SU-DHL-6 (cell line): ENCODE results near the gene FUT4.

Experiments used
- EZH2phosphoT487 ChIP-seq: fragments of 200-600 bp; sonication (generic), shearing (Covaris generic); conservative IDR thresholded peaks from 2 replicates; pipeline ENCODE4 v1.6.1; 2018; ENCODE audit warnings: mild to moderate bottlenecking, antibody characterized with exemption, low read length, moderate library complexity, mixed read lengths
- TF ChIP-seq, protein P1 (sequence below): fragments of 200-600 bp; sonication (generic); IDR thresholded peaks from one replicate; pipeline ENCODE4 v1.5.1; 2017; ENCODE audit warnings: antibody characterized with exemption, mild to moderate bottlenecking, low read length, moderate library complexity; ENCODE audit not compliant: insufficient read depth, poor library complexity, severe bottlenecking

DNA sequence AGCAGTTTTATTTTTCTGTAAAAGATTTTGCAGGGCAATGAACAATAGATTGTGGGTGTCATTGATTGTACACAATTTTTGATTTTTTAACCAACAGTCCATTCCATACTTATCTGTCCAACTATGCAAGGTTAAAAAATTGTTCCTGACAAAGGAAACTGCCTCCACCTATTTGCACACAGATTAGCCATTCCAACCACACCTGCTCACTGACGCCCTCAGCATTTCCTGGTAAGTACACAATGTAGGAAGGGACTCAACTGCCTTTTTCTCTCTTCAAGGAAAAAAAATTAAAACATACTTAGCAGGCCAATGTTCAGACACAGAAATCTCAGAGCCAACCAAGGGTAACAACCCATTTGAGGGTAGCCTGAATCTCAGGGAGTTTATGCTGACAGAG lies 4.3 kb upstream of the FUT4 start:
- TF ChIP-seq, protein P1, sequence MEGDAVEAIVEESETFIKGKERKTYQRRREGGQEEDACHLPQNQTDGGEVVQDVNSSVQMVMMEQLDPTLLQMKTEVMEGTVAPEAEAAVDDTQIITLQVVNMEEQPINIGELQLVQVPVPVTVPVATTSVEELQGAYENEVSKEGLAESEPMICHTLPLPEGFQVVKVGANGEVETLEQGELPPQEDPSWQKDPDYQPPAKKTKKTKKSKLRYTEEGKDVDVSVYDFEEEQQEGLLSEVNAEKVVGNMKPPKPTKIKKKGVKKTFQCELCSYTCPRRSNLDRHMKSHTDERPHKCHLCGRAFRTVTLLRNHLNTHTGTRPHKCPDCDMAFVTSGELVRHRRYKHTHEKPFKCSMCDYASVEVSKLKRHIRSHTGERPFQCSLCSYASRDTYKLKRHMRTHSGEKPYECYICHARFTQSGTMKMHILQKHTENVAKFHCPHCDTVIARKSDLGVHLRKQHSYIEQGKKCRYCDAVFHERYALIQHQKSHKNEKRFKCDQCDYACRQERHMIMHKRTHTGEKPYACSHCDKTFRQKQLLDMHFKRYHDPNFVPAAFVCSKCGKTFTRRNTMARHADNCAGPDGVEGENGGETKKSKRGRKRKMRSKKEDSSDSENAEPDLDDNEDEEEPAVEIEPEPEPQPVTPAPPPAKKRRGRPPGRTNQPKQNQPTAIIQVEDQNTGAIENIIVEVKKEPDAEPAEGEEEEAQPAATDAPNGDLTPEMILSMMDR, result no peak
- no peak for TF ChIP-seq EZH2phosphoT487
